DND-41 (cell line): ENCODE data around the gene HES4.

Experiments
- EZH2 ChIP-seq: IDR thresholded peaks from 3 replicates; pipeline ENCODE4 v1.6.1; 2012; ENCODE audit warnings: borderline replicate concordance, low read depth, mild to moderate bottlenecking, moderate library complexity, low read length, inconsistent platforms; ENCODE audit not compliant: severe bottlenecking
- TF ChIP-seq, protein P1 (sequence below): IDR thresholded peaks from 2 replicates; pipeline ENCODE4 v1.5.1; 2012; ENCODE audit warnings: borderline replicate concordance, low read length, moderate library complexity, mild to moderate bottlenecking; ENCODE audit not compliant: poor library complexity, severe bottlenecking; ENCODE audit errors: extremely low read depth

DNA sequence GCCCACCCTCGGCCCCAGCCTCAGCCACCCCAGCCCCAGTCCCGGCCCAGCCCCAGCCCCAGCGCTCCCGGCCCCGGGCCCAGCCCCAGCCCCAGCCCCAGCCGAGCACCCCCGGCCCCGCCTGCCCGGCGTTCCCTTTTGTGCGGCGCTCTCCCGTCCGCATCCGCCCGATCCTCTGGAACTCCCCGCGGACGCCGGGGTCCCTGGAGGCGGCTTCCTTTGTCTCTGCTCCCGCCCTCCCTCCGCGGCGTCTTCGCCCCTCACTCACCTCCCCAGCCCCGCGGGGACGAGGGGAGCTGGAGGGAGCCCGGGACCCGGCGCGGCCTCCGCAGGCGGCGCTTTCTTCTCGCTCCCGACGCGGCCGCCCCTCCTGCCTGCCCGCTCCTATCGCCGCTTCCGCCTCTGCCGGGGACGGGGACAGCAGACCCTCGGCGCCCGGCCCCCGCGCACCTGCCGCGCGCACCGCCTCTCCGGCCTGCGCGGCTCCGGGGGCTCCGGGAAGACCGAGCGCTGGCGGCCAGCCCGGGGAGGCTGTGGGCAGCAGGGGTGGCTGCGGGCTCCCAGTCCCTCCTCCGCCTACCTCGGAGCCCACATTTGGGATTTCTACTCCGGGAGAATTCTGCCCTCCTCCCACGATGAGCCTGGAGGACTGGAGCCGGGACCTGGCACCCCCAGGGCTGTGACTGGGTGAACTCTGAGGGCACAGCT lies 34.0 kb upstream of the HES4 start:
- no peak for TF ChIP-seq EZH2
- TF ChIP-seq, protein P1, sequence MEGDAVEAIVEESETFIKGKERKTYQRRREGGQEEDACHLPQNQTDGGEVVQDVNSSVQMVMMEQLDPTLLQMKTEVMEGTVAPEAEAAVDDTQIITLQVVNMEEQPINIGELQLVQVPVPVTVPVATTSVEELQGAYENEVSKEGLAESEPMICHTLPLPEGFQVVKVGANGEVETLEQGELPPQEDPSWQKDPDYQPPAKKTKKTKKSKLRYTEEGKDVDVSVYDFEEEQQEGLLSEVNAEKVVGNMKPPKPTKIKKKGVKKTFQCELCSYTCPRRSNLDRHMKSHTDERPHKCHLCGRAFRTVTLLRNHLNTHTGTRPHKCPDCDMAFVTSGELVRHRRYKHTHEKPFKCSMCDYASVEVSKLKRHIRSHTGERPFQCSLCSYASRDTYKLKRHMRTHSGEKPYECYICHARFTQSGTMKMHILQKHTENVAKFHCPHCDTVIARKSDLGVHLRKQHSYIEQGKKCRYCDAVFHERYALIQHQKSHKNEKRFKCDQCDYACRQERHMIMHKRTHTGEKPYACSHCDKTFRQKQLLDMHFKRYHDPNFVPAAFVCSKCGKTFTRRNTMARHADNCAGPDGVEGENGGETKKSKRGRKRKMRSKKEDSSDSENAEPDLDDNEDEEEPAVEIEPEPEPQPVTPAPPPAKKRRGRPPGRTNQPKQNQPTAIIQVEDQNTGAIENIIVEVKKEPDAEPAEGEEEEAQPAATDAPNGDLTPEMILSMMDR: no peak
